ENCODE results near the gene TRPC3. TPM values are rescaled to one million over a fixed set of nuclear protein-coding genes. Genes with fewer than 3 reads are reported as not detected.

The TRPC3 gene
- total and polyA plus RNA-seq, 2 of the 8 experiments (the other 6 are each of a cell fraction or from before 2014, with no cell fraction given), result 0.37 to 0.41 TPM

- Histone ChIP-seq H4K20me1 (replicated peaks in 1 of 2; ENCODE audit: control insufficient read depth in 1 of 2, insufficient read depth in 2 of 2, low read length in 2 of 2) (no peaks in the 10 kb centered on the region), H2AK5ac (ENCODE audit: low read depth, low read length) (no peak overlapping the region), H3K27me3 (replicated peaks in 1 of 4; ENCODE audit: control insufficient read depth in 3 of 4, extremely low read depth in 1 of 4, insufficient read depth in 3 of 4, low read length in 3 of 4) (no peaks in the 10 kb centered on the region), H3K9ac (replicated peaks in 1 of 4; ENCODE audit: extremely low read depth in 1 of 4, low read depth in 3 of 4, low read length in 3 of 4) (no peak overlapping the region), H2BK15ac (ENCODE audit: low read length) (no peak overlapping the region), H3K23me2 (ENCODE audit: low read depth, low read length) (no peaks in the 10 kb centered on the region), H2BK20ac (ENCODE audit: low read length) (no peak overlapping the region), H2BK5ac (ENCODE audit: low read depth, low read length) (no peak overlapping the region), H3K27ac (ENCODE audit: low read depth, low read length) (no peak overlapping the region), H3K4me2 (ENCODE audit: insufficient read depth in 1 of 2, low read depth in 2 of 2, low read length in 2 of 2) (no peak overlapping the region), H3K36me3 (ENCODE audit: control insufficient read depth in 2 of 4, insufficient read depth in 4 of 4, low read length in 3 of 4) (no peaks in the 10 kb centered on the region), H3K56ac (replicated peaks; ENCODE audit: insufficient read length, low read depth, low read length) (no peak overlapping the region), H2AFZ (ENCODE audit: low read length) (no peak overlapping the region), H3K79me1 (ENCODE audit: low read depth, low read length) (no peaks in the 10 kb centered on the region), H3K23ac (ENCODE audit: insufficient read length) (no peak overlapping the region), H2BK12ac (ENCODE audit: low read depth, low read length) (no peak overlapping the region), H4K5ac (ENCODE audit: insufficient read length, low read depth, low read length) (no peak overlapping the region), H4K91ac (replicated peaks; ENCODE audit: insufficient read length, low read length) (no peak overlapping the region), H3K79me2 (ENCODE audit: control insufficient read depth in 1 of 2, insufficient read depth in 2 of 2, low read length in 2 of 2) (no peaks in the 10 kb centered on the region), H3K18ac (ENCODE audit: extremely low read depth, low read length) (no peak overlapping the region), H3K9me3 (ENCODE audit: insufficient read depth in 2 of 2, low read depth in 1 of 2, low read length in 1 of 2) (no peaks in the 10 kb centered on the region), H3K4me3 (ENCODE audit: extremely low read depth in 1 of 4, insufficient read depth in 2 of 4, low read depth in 3 of 4, low read length in 4 of 4) (no peak overlapping the region), H4K8ac (ENCODE audit: extremely low read depth, insufficient read depth, low read length) (no peak overlapping the region), H2BK120ac (replicated peaks; ENCODE audit: low read depth, low read length) (no peak overlapping the region), H3K4ac (replicated peaks; ENCODE audit: insufficient read length, low read depth, low read length) (no peak overlapping the region), H3K14ac (ENCODE audit: insufficient read length) (no peak overlapping the region), H3K4me1 (replicated peaks in 1 of 4; ENCODE audit: control insufficient read depth in 3 of 4, insufficient read depth in 4 of 4, low read length in 3 of 4) (no peaks in the 10 kb centered on the region)
- no peak for DNase-seq (ENCODE audit: low read depth in 1 of 2, low spot score in 2 of 2)
- ChIA-PET POLR2A (ENCODE audit: partially characterized antibody) (no interaction called here), CTCF (ENCODE audit: partially characterized antibody) (no interaction called here)
- FAIRE-seq, result no peak
- WGBS, 2 experiments (ENCODE audit: extremely low coverage in 1 of 2, insufficient coverage in 1 of 2, insufficient read length in 1 of 2, insufficient replicate concordance in 2 of 2, low coverage in 1 of 2, low lambda C conversion rate in 2 of 2, missing lambda C conversion rate in 1 of 2), result 85% methylated on average over 2 of the region's 2 CpGs; no CpG with 5 or more reads in 1 of the 2 experiments
- TF ChIP-seq RBBP5 (IDR thresholded peaks at IDR 0.05; ENCODE audit: borderline replicate concordance, low read depth, low read length) (no peak), BRCA1 (IDR thresholded peaks at IDR 0.05; ENCODE audit: low read depth, low read length) (no peak), MAX (IDR thresholded peaks at IDR 0.05) (no peak), ATF3 (IDR thresholded peaks at IDR 0.05; ENCODE audit: insufficient read depth, low read depth, low read length) (no peak), FOSL1 (IDR thresholded peaks at IDR 0.05; ENCODE audit: insufficient read depth, low read depth, low read length) (no peak), CBX5 (IDR thresholded peaks at IDR 0.05; ENCODE audit: low read depth, low read length) (no peak), SIN3A (conservative IDR thresholded peaks at IDR 0.05 in 1 of 2, IDR thresholded peaks at IDR 0.05 in 1 of 2; ENCODE audit: low read depth in 1 of 2, low read length in 2 of 2) (no peak), JUND (IDR thresholded peaks at IDR 0.05; ENCODE audit: low read length) (no peak), POU5F1 (IDR thresholded peaks at IDR 0.05; ENCODE audit: low read depth, low read length) (no peak), TBP (IDR thresholded peaks at IDR 0.05; ENCODE audit: low read depth, low read length) (no peak), TAF1 (IDR thresholded peaks at IDR 0.05; ENCODE audit: low read depth, low read length) (no peak), KDM1A (IDR thresholded peaks at IDR 0.05; ENCODE audit: borderline replicate concordance, low read length) (no peak), GTF2F1 (IDR thresholded peaks at IDR 0.05; ENCODE audit: borderline replicate concordance, low read depth, low read length) (no peak), RAD21 (IDR thresholded peaks at IDR 0.05 in 1 of 2, conservative IDR thresholded peaks at IDR 0.05 in 1 of 2; ENCODE audit: low read depth in 2 of 2, low read length in 2 of 2) (no peak)
Measured at GRCh38 chr4:121978172-121978516, 26.3 kb upstream of the TRPC3 start.
